ENCODE measurements around the gene TNFRSF17. TPM values are rescaled to one million over a fixed set of nuclear protein-coding genes. Genes with fewer than 3 reads are reported as not detected.

TNFRSF17 gene
- total and polyA plus RNA-seq, 2 of the 13 experiments (the other 11 are each of a cell fraction or from before 2014, with no cell fraction given): not detected

DNA sequence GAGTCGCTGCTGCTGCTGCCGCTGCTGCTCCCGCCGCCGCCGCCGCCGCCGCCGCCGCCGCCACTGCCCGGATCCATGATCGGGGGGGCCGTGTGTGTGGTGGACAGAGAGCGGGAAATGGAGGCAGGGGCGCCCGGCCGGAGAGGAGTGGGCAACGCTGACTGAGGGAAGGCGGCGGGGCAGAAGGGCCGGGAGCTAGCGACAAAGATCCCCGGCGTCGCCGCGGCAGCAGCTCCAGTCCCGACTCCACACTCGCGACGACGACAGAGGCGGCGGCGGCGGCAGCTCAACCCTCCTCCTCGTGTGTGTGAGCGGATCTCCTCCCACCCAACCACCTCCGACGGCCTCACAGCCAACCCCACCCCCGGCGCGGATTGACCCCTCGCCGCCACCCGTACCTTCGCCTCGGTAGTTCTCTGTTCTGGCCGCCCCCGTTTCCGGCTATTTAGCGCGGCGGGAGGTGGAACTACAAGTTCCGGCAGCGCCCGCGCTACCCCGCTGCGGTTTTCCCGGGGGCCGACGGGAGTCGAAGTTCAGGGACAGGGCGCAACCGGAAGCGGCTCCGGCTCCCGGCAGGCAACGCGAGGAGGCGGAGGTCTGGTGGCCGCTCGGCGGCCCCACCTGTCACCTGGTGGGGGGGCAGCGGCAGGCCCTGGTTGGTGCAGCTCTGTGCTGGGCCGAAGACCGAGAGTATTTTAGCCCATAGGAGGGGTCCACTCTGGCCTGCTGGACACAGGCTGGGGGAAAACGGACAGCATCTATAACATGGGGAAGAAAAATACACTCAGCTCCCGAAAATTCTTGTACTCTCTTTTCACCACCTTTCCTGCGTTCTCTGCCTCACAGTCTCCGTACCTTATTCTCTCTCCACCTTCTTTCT, 49.1 kb upstream of the TNFRSF17 start, which contains the start of gene GSPT1 (continued):
- TF ChIP-seq, protein P1, sequence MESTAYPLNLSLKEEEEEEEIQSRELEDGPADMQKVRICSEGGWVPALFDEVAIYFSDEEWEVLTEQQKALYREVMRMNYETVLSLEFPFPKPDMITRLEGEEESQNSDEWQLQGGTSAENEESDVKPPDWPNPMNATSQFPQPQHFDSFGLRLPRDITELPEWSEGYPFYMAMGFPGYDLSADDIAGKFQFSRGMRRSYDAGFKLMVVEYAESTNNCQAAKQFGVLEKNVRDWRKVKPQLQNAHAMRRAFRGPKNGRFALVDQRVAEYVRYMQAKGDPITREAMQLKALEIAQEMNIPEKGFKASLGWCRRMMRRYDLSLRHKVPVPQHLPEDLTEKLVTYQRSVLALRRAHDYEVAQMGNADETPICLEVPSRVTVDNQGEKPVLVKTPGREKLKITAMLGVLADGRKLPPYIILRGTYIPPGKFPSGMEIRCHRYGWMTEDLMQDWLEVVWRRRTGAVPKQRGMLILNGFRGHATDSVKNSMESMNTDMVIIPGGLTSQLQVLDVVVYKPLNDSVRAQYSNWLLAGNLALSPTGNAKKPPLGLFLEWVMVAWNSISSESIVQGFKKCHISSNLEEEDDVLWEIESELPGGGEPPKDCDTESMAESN (CRISPR knock-in tag; conservative IDR thresholded peaks at IDR 0.05): peak; percentile 80
- TF ChIP-seq ZNF724P (CRISPR knock-in tag; IDR thresholded peaks at IDR 0.05; ENCODE audit: borderline replicate concordance): peak; percentile 87
- TF ChIP-seq, protein P2, sequence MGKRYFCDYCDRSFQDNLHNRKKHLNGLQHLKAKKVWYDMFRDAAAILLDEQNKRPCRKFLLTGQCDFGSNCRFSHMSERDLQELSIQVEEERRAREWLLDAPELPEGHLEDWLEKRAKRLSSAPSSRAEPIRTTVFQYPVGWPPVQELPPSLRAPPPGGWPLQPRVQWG (CRISPR knock-in tag; IDR thresholded peaks at IDR 0.05; ENCODE audit: borderline replicate concordance, low read depth): 0 out of 2 replicates have a peak, but pooled peaks have one; percentile 3
- peak; percentile 98 for TF ChIP-seq KAT7 (CRISPR knock-in tag; IDR thresholded peaks at IDR 0.05; ENCODE audit: borderline replicate concordance)
- 0 out of 2 replicates have a peak, but pooled peaks have one; percentile 79 for TF ChIP-seq ZNF737 (CRISPR knock-in tag; IDR thresholded peaks at IDR 0.05; ENCODE audit: borderline replicate concordance)
- TF ChIP-seq, protein P3, sequence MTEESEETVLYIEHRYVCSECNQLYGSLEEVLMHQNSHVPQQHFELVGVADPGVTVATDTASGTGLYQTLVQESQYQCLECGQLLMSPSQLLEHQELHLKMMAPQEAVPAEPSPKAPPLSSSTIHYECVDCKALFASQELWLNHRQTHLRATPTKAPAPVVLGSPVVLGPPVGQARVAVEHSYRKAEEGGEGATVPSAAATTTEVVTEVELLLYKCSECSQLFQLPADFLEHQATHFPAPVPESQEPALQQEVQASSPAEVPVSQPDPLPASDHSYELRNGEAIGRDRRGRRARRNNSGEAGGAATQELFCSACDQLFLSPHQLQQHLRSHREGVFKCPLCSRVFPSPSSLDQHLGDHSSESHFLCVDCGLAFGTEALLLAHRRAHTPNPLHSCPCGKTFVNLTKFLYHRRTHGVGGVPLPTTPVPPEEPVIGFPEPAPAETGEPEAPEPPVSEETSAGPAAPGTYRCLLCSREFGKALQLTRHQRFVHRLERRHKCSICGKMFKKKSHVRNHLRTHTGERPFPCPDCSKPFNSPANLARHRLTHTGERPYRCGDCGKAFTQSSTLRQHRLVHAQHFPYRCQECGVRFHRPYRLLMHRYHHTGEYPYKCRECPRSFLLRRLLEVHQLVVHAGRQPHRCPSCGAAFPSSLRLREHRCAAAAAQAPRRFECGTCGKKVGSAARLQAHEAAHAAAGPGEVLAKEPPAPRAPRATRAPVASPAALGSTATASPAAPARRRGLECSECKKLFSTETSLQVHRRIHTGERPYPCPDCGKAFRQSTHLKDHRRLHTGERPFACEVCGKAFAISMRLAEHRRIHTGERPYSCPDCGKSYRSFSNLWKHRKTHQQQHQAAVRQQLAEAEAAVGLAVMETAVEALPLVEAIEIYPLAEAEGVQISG (CRISPR knock-in tag; IDR thresholded peaks at IDR 0.05): peak; percentile 96
- 0 out of 2 replicates have a peak, but pooled peaks have one; percentile 84 for TF ChIP-seq KLF11 (CRISPR knock-in tag; IDR thresholded peaks at IDR 0.05)
- peak; percentile 81 for TF ChIP-seq ZNF564 (CRISPR knock-in tag; IDR thresholded peaks at IDR 0.05)
- TF ChIP-seq CBX1 (IDR thresholded peaks at IDR 0.05; ENCODE audit: low read depth): peak; percentile 60
- peak; percentile 77; the same call in 1 of the 2 replicates for TF ChIP-seq ZNF569 (CRISPR knock-in tag; IDR thresholded peaks at IDR 0.05; ENCODE audit: borderline replicate concordance)
- TF ChIP-seq ZNF547 (CRISPR knock-in tag; IDR thresholded peaks at IDR 0.05): 0 out of 2 replicates have a peak, but pooled peaks have one; percentile 66
- peak; percentile 27; the same call in 1 of the 2 replicates for TF ChIP-seq ZNF253 (CRISPR knock-in tag; IDR thresholded peaks at IDR 0.05; ENCODE audit: borderline replicate concordance)
- peak; percentile 100 for TF ChIP-seq HCFC1 (IDR thresholded peaks at IDR 0.05; ENCODE audit: low read depth, low read length)
- TF ChIP-seq ZNF12 (CRISPR knock-in tag; IDR thresholded peaks at IDR 0.05): no peak
- TF ChIP-seq, protein P4, sequence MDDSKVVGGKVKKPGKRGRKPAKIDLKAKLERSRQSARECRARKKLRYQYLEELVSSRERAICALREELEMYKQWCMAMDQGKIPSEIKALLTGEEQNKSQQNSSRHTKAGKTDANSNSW (CRISPR knock-in tag; IDR thresholded peaks at IDR 0.05; ENCODE audit: borderline replicate concordance): no peak
- peak; percentile 86; the same call in 1 of the 2 replicates for TF ChIP-seq ZNF510 (CRISPR knock-in tag; IDR thresholded peaks at IDR 0.05; ENCODE audit: low read depth)
- TF ChIP-seq TBX2 (CRISPR knock-in tag; IDR thresholded peaks at IDR 0.05; ENCODE audit: borderline replicate concordance): peak; percentile 92
- TF ChIP-seq ZNF652 (CRISPR knock-in tag; IDR thresholded peaks at IDR 0.05; ENCODE audit: borderline replicate concordance, low read depth): no peak
- TF ChIP-seq DNMT1 (CRISPR knock-in tag; IDR thresholded peaks at IDR 0.05): no peak
- TF ChIP-seq, protein P5, sequence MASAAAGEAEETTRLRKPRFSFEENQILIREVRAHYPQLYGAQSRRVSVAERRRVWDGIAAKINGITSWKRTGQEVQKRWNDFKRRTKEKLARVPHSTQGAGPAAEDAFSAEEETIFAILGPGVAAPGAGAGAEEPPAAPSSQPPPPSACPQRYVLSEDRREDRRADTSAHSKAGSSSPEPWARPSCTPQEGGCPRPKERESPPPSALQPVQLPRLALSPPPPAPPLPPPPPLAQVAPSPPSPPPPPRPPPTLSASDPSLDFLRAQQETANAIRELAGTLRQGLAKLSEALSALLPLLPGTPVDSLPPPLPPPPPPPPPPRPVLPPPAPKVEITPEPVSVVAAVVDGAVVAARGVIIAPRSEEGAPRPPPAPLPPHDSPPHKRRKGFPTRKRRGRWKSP (CRISPR knock-in tag; IDR thresholded peaks at IDR 0.05): peak; percentile 88
- TF ChIP-seq NCOA1 (CRISPR knock-in tag; IDR thresholded peaks at IDR 0.05): peak; percentile 97
- TF ChIP-seq ATF7 (IDR thresholded peaks at IDR 0.05): no peak
- peak; percentile 74 for TF ChIP-seq ATF7 (CRISPR knock-in tag; IDR thresholded peaks at IDR 0.05)

All from HepG2 (cell line).